Prostate gland (tissue), 2 donors: ENCODE measurements around the gene COMMD10.

Experiments used
- POLR2AphosphoS5 ChIP-seq: sonication (generic); formaldehyde crosslinking; IDR thresholded peaks from one replicate; pipeline ENCODE4 v1.6.1; 2017; ENCODE audit warnings: antibody characterized with exemption
- TF ChIP-seq, protein P1 (sequence below), 4 experiments: fragments of 200-600 bp in 2 of 4; fragments of 450-650 bp in 2 of 4; sonication (generic) in 2 of 4; IDR thresholded peaks; 1 replicate in 3 of 4; 2 replicates in 1 of 4; pipeline ENCODE4 v1.5.1; 2016 to 2019; ENCODE audit warnings: antibody characterized with exemption in 4 of 4, mild to moderate bottlenecking in 2 of 4, moderate library complexity in 2 of 4

DNA sequence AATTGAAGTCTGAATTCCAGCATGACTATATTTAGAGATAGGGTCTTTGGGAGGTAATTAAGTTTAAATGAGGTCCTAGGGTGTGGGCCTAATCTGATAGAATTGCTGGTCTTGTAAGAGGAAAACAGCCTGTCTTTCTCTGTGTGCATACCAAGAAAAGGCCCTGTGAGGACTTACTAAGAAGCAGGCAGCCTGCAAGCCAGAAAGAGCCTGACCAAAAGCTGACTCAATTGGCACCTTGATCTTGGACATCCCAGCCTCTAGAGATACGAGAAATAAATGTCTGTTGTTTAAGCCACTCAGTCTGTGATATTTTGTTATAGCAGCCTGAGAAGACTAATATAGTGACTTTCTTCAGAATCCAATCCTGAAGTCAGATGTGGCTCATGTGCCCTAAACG lies 38.0 kb upstream of the COMMD10 start:
- TF ChIP-seq, protein P1, sequence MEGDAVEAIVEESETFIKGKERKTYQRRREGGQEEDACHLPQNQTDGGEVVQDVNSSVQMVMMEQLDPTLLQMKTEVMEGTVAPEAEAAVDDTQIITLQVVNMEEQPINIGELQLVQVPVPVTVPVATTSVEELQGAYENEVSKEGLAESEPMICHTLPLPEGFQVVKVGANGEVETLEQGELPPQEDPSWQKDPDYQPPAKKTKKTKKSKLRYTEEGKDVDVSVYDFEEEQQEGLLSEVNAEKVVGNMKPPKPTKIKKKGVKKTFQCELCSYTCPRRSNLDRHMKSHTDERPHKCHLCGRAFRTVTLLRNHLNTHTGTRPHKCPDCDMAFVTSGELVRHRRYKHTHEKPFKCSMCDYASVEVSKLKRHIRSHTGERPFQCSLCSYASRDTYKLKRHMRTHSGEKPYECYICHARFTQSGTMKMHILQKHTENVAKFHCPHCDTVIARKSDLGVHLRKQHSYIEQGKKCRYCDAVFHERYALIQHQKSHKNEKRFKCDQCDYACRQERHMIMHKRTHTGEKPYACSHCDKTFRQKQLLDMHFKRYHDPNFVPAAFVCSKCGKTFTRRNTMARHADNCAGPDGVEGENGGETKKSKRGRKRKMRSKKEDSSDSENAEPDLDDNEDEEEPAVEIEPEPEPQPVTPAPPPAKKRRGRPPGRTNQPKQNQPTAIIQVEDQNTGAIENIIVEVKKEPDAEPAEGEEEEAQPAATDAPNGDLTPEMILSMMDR (IDR thresholded peaks at IDR 0.05), result no peak
- TF ChIP-seq POLR2AphosphoS5, result no peak
